ENCODE measurements around the gene ARHGAP28.

GRCh38 chr18:6901286-6901926 lies 171.9 kb downstream of the ARHGAP28 start:
- TF ChIP-seq TAF1 (IDR thresholded peaks at IDR 0.05; ENCODE audit: low read depth), result no peak
- TF ChIP-seq EP300 (IDR thresholded peaks at IDR 0.05; ENCODE audit: borderline replicate concordance), result no peak
- TF ChIP-seq, protein P1, sequence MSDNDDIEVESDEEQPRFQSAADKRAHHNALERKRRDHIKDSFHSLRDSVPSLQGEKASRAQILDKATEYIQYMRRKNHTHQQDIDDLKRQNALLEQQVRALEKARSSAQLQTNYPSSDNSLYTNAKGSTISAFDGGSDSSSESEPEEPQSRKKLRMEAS (IDR thresholded peaks at IDR 0.05), result no peak
- TF ChIP-seq EGR1 (IDR thresholded peaks at IDR 0.05), result no peak
- TF ChIP-seq YY1 (IDR thresholded peaks at IDR 0.05; ENCODE audit: low read depth), result no peak
- no peak for TF ChIP-seq REST (IDR thresholded peaks at IDR 0.05; ENCODE audit: low read depth)
- TF ChIP-seq RAD21 (IDR thresholded peaks at IDR 0.05; ENCODE audit: low read depth), result no peak
- no peak for TF ChIP-seq USF1 (IDR thresholded peaks at IDR 0.05)
- no peak for TF ChIP-seq CEBPB (IDR thresholded peaks at IDR 0.05)
- TF ChIP-seq TCF12 (IDR thresholded peaks at IDR 0.05; ENCODE audit: low read depth), result no peak
- TF ChIP-seq CREB1 (IDR thresholded peaks at IDR 0.05; ENCODE audit: low read depth), result no peak
